ENCODE results near the gene MITF. TPM values are rescaled to one million over a fixed set of nuclear protein-coding genes. Genes with fewer than 3 reads are reported as not detected.

MITF gene
- total RNA-seq, 4 donors from 2014 or later: 1.6 to 22.5 (median 6.6) TPM

DNA sequence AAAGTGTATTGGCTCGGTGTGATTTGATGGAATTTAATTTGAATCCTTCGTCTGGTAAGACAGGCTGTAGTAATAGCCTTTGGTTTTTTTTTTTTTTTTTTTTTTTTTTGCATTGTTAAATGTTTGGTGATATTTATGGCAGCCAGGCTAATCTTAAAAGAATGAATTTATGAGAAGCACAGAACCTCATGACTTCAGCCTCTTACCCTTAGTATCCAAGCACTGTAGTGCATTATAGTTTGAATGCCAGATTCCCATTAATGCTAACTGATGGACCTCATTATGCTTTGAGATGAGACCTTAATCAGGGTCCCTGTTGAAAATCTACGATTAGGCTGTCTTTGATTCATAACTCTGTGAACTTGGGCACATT lies 149.7 kb downstream of the MITF start:
- no peak for DNase-seq
- 54 to 58% methylated on average over 3 of the region's 3 CpGs for WGBS, 2 donors
- no peak for TF ChIP-seq POLR2A (IDR thresholded peaks at IDR 0.05)
- no peak for TF ChIP-seq CTCF (IDR thresholded peaks at IDR 0.05)
- H3K27me3 ChIP-seq: no peaks in the 10 kb centered on the region
- H3K9me3 ChIP-seq: no peaks in the 10 kb centered on the region
- H3K36me3 ChIP-seq: no peaks in the 10 kb centered on the region
- intact Hi-C loops (cut with DNase I): no loop called here
- H3K4me1 ChIP-seq: peaks cover 0 to 13% (median 0%) of the 10 kb centered on the region in 3 donors
- H3K4me3 ChIP-seq: no peak overlapping the region
- no peak overlapping the region for H3K27ac ChIP-seq

GRCh38 chr3:69890084-69890483 lies 150.8 kb downstream of the MITF start:
- H3K27ac ChIP-seq: no peak overlapping the region
- peaks cover 0 to 13% (median 0%) of the 10 kb centered on the region in 3 donors for H3K4me1 ChIP-seq
- H3K4me3 ChIP-seq: no peak overlapping the region
- no peak for DNase-seq
- no peaks in the 10 kb centered on the region for H3K27me3 ChIP-seq
- H3K36me3 ChIP-seq: no peaks in the 10 kb centered on the region
- 71 to 84% methylated on average over 4 of the region's 4 CpGs for WGBS, 2 donors
- TF ChIP-seq POLR2A (IDR thresholded peaks at IDR 0.05) (no peak), CTCF (IDR thresholded peaks at IDR 0.05) (no peak)
- intact Hi-C loops (cut with DNase I): no loop called here
- no peaks in the 10 kb centered on the region for H3K9me3 ChIP-seq

DNA sequence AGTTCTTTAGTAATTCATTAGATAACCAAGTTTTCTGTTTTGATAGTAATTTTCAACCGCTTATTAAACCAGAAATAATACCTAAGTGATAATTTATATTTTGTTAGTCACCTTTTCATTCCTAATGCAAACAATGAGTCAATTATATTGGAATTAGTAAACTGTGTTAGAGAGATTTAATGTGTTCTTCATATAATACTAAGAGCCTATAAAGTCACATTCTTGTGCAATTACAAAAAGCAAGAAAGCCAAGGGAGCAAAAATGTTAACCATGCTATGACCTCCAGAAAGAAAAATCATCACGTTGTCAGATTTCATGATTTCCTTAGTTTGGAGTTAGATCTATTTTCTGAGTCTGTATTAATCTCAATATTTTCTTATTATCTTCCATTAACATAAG lies 151.4 kb downstream of the MITF start:
- 48 to 57% methylated on average over 2 of the region's 2 CpGs for WGBS, 2 donors
- TF ChIP-seq CTCF (IDR thresholded peaks at IDR 0.05): no peak
- no peak for TF ChIP-seq POLR2A (IDR thresholded peaks at IDR 0.05)
- no peak overlapping the region for H3K27ac ChIP-seq

DNA sequence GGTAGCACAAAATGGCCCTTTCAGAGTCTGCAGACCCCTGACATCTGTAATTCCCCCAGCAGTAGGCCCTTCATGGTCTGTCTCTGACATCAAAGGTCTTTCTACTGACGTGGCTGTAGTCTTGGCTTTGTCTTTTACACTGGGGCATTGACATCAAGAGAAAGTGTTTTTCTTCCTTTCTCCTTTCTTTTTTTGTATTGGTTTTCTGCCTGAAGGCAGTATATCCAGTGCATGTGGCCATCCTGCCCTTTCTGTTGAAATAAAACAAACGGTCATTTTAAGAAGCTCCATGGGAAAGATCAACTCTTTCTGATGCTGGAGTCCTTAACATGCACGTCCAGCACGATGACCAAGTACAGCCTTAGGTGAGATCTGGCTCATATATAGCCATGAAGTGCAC lies 153.4 kb downstream of the MITF start:
- TF ChIP-seq CTCF (IDR thresholded peaks at IDR 0.05) (no peak), POLR2A (IDR thresholded peaks at IDR 0.05) (no peak)
- WGBS, 2 donors: 83 to 86% methylated on average over 4 of the region's 4 CpGs
- Histone ChIP-seq H3K27ac (no peak overlapping the region), H3K4me1 (peaks cover 0 to 10% (median 0%) of the 10 kb centered on the region in 3 donors), H3K9me3 (no peaks in the 10 kb centered on the region), H3K36me3 (no peaks in the 10 kb centered on the region), H3K4me3 (no peak overlapping the region), H3K27me3 (no peaks in the 10 kb centered on the region)
- no peak for DNase-seq
- intact Hi-C loops (cut with DNase I): no loop called here

More for the DNA sequence above, 151.4 kb downstream of the MITF start:
- H3K36me3 ChIP-seq: no peaks in the 10 kb centered on the region
- H3K27me3 ChIP-seq: no peaks in the 10 kb centered on the region
- intact Hi-C loops (cut with DNase I): no loop called here
- no peak overlapping the region for H3K4me3 ChIP-seq
- no peak for DNase-seq
- peaks cover 0 to 13% (median 0%) of the 10 kb centered on the region in 3 donors for H3K4me1 ChIP-seq
- no peaks in the 10 kb centered on the region for H3K9me3 ChIP-seq

GRCh38 chr3:69893274-69893673 lies 154.0 kb downstream of the MITF start:
- intact Hi-C loops (cut with DNase I): no loop called here
- Histone ChIP-seq H3K9me3 (no peaks in the 10 kb centered on the region), H3K4me1 (peaks cover 0 to 5% (median 0%) of the 10 kb centered on the region in 3 donors), H3K27me3 (no peaks in the 10 kb centered on the region), H3K27ac (no peak overlapping the region), H3K4me3 (no peak overlapping the region), H3K36me3 (no peaks in the 10 kb centered on the region)
- no peak for DNase-seq
- TF ChIP-seq CTCF (IDR thresholded peaks at IDR 0.05) (no peak), POLR2A (IDR thresholded peaks at IDR 0.05) (no peak)
- 90% methylated on average over 4 of the region's 4 CpGs for WGBS, 2 donors

Data from esophagus squamous epithelium (tissue), 5 donors.